ENCODE measurements around the gene CABLES2. TPM values are rescaled to one million over a fixed set of nuclear protein-coding genes. Genes with fewer than 3 reads are reported as not detected.

The CABLES2 gene
- total and polyA plus RNA-seq, 10 of the 15 experiments (the other 5 are each of a cell fraction or from before 2014, with no cell fraction given), result 2.2 to 14.9 (median 5.3) TPM

- intact Hi-C loops (cut with micrococcal nuclease; ENCODE audit: unreplicated experiment), result no loop called here
- 77% methylated on average over 9 of the region's 15 CpGs for WGBS (ENCODE audit: insufficient coverage, insufficient replicate concordance, low lambda C conversion rate, missing lambda C conversion rate)
- TF ChIP-seq IRF5 (IDR thresholded peaks at IDR 0.05; ENCODE audit: borderline replicate concordance) (no peak), NFIC (IDR thresholded peaks at IDR 0.05; ENCODE audit: low read depth, low read length) (no peak), SMAD1 (IDR thresholded peaks at IDR 0.05; ENCODE audit: low read depth, partially characterized antibody) (no peak), PAX8 (IDR thresholded peaks at IDR 0.05) (no peak), NKRF (conservative IDR thresholded peaks at IDR 0.05) (no peak), ZZZ3 (IDR thresholded peaks at IDR 0.05; ENCODE audit: control insufficient read depth, insufficient read length, low read depth) (no peak), POLR2AphosphoS5 (IDR thresholded peaks at IDR 0.05; ENCODE audit: low read length) (no peak), JUND (IDR thresholded peaks at IDR 0.05; ENCODE audit: low read depth, low read length) (no peak), MYB (IDR thresholded peaks at IDR 0.05; ENCODE audit: borderline replicate concordance, low read depth, low read length) (no peak), EZH2 (IDR thresholded peaks at IDR 0.05; ENCODE audit: borderline replicate concordance, control insufficient read depth, low read depth, low read length) (no peak), IKZF1 (conservative IDR thresholded peaks at IDR 0.05) (no peak), MAX (IDR thresholded peaks at IDR 0.05; ENCODE audit: low read depth, low read length) (no peak), SIX5 (IDR thresholded peaks at IDR 0.05; ENCODE audit: low read depth, low read length, severe bottlenecking) (no peak), NBN (IDR thresholded peaks at IDR 0.05) (no peak), ZNF24 (IDR thresholded peaks at IDR 0.05) (no peak), IRF4 (IDR thresholded peaks at IDR 0.05; ENCODE audit: low read depth, low read length) (no peak), TARDBP (IDR thresholded peaks at IDR 0.05; ENCODE audit: borderline replicate concordance) (no peak), ZBTB33 (IDR thresholded peaks at IDR 0.05) (no peak), BCL3 (IDR thresholded peaks at IDR 0.05; ENCODE audit: borderline replicate concordance, insufficient read depth, low read depth, low read length, poor library complexity, severe bottlenecking) (no peak)
These were observed 29.4 kb downstream of the CABLES2 start for GRCh38 chr20:62377615-62378178.

More at GRCh38 chr20:62377615-62378178, 29.4 kb downstream of the CABLES2 start:
- Histone ChIP-seq H4K20me1 (ENCODE audit: control insufficient read depth, insufficient read depth) (no peaks in the 10 kb centered on the region), H2AFZ (ENCODE audit: control insufficient read depth, low read depth, low read length) (no peak overlapping the region), H3K4me3 (no peak overlapping the region), H3K27ac (ENCODE audit: control insufficient read depth, insufficient read depth) (no peak overlapping the region), H3K36me3 (ENCODE audit: control insufficient read depth in 2 of 2, insufficient read depth in 2 of 2, low read length in 1 of 2) (no peaks in the 10 kb centered on the region; a peak in 2 of 4 replicates), H3K4me1 (ENCODE audit: control insufficient read depth, insufficient read depth, low read length) (no peaks in the 10 kb centered on the region), H3K9ac (ENCODE audit: control insufficient read depth, insufficient read depth, low read length) (no peak overlapping the region), H3K79me2 (ENCODE audit: control insufficient read depth, insufficient read depth, low read length) (no peaks in the 10 kb centered on the region), H3K9me3 (replicated peaks; ENCODE audit: control insufficient read depth, insufficient read depth, low read length) (no peaks in the 10 kb centered on the region), H3K27me3 (replicated peaks in 1 of 2; ENCODE audit: control insufficient read depth in 2 of 2, insufficient read depth in 2 of 2, low read length in 1 of 2) (no peaks in the 10 kb centered on the region), H3K4me2 (ENCODE audit: control insufficient read depth, insufficient read depth) (no peak overlapping the region)
- SMC1A ChIA-PET (ENCODE audit: uncharacterized antibody, unreplicated experiment), result no interaction called here
- FAIRE-seq (no peak), ATAC-seq (no peak), DNase-seq (ENCODE audit: low read depth, low spot score) (no peak)
- in situ Hi-C loops (cut with MboI), result loop anchor here (25.0 kb wide), 1 partner anchor 365 kb away; no protein-coding TSS in a partner anchor
- RAD21 ChIA-PET (ENCODE audit: unreplicated experiment), result no interaction called here
- POLR2A ChIA-PET, result no interaction called here
- CTCF ChIA-PET, result no interaction called here
- BruUV-seq (replicated peaks), result no TSS peak
